ENCODE data around the gene JADE1.

GRCh38 chr4:128813965-128814364 lies 4.5 kb downstream of the JADE1 start:
- TF ChIP-seq CTCF (IDR thresholded peaks at IDR 0.05), result no peak
- no peak for TF ChIP-seq PBX3 (IDR thresholded peaks at IDR 0.05)
- TF ChIP-seq JUN (IDR thresholded peaks at IDR 0.05), result no peak
- no peak for TF ChIP-seq HDAC2 (IDR thresholded peaks at IDR 0.05)
- TF ChIP-seq TFCP2L1 (CRISPR knock-in tag; IDR thresholded peaks at IDR 0.05), result no peak
- no peak for TF ChIP-seq ATOH8 (CRISPR knock-in tag; IDR thresholded peaks at IDR 0.05; ENCODE audit: low read depth)
- TF ChIP-seq E2F6 (IDR thresholded peaks at IDR 0.05; ENCODE audit: borderline replicate concordance, low read depth), result no peak
- TF ChIP-seq MAZ (IDR thresholded peaks at IDR 0.05; ENCODE audit: borderline replicate concordance, low read depth, low read length), result no peak
- no peak for TF ChIP-seq CHD2 (IDR thresholded peaks at IDR 0.05; ENCODE audit: low read length, partially characterized antibody)
- no peak for TF ChIP-seq HMGXB4 (CRISPR knock-in tag; IDR thresholded peaks at IDR 0.05; ENCODE audit: borderline replicate concordance)
- TF ChIP-seq POLR2A (IDR thresholded peaks at IDR 0.05; ENCODE audit: low read length), result no peak
- TF ChIP-seq TP53 (CRISPR knock-in tag; IDR thresholded peaks at IDR 0.05), result no peak
- no peak for TF ChIP-seq EP300 (IDR thresholded peaks at IDR 0.05)
